ENCODE measurements around the gene KLLN. TPM values are rescaled to one million over a fixed set of nuclear protein-coding genes. Genes with fewer than 3 reads are reported as not detected.

Gene KLLN
- total RNA-seq, 1 experiment from 2014 or later = 1.4 TPM

DNA sequence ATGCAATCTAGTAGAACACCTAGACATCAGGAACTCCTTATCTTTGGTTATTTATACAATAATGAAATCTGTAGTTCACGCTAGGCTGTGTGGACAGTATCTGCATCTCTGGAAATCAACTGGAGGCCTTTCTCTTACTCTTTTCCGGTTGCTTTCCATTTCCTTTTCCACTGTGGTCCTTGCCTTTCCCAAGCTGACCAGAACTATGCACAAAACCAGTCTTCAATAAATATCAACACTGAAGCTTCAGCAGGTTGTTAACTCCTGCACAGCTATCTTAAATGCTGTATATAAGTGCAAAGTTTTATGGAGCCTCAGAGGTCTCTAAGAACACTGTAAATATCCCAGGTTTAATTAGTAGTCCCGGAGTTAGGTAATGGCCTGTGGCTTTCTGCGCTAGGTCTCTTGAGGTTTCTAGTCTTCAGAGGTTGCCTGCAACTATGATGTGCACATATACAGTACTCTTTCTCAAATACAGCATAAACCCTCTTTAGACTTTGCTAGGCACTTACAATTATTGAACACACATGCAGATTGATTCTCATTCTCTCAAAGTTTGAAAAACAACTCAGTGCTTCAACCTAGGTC, 2.4 kb downstream of the KLLN start:
- H2AFZ ChIP-seq (ENCODE audit: low read depth, low read length, poor library complexity, severe bottlenecking) = no peak overlapping the region
- DNase-seq (ENCODE audit: low read depth, low spot score) = no peak
- peaks cover 14 to 24% of the 10 kb centered on the region in 2 experiments; a peak in 3 of 4 replicates for H3K4me1 ChIP-seq (ENCODE audit: control insufficient read depth in 1 of 2, insufficient read depth in 2 of 2, low read length in 2 of 2)
- ChIA-PET POLR2A (interaction anchor here (1.7 to 2.8 kb wide), 3 partner anchors 10 to 253 kb away, joined by 4 to 13 read pairs (median 12); partner anchors contain the start of gene ATAD1), CTCF (interaction anchor here (2.6 to 3.1 kb wide), 3 partner anchors 10 to 528 kb away, joined by 10 to 12 read pairs (median 12); no protein-coding TSS in a partner anchor), RAD21 (ENCODE audit: low non-redundant PET in 1 of 2, low total read pairs in 2 of 2, uncharacterized antibody in 2 of 2, unreplicated experiment in 2 of 2) (no interaction called here)
- H4K20me1 ChIP-seq (ENCODE audit: insufficient read depth) = 0 out of 2 replicates have a peak, but pooled peaks cover 7% of the 10 kb centered on the region
- no peaks in the 10 kb centered on the region for H3K9me2 ChIP-seq (ENCODE audit: insufficient read depth)
- no peak overlapping the region for H3K4me3 ChIP-seq (replicated peaks in 1 of 2; ENCODE audit: low read depth in 1 of 2, low read length in 2 of 2)
- no peaks in the 10 kb centered on the region for H3K27me3 ChIP-seq (ENCODE audit: insufficient read depth, low read length)
- no peak overlapping the region for H3K4me2 ChIP-seq (ENCODE audit: low read length)
- intact Hi-C loops (cut with micrococcal nuclease) = loop anchor here (1.0 to 5.0 kb wide), 2 partner anchors 204 to 253 kb away; partner anchors contain the start of gene PAPSS2
- H3K9me3 ChIP-seq (ENCODE audit: control insufficient read depth in 1 of 2, insufficient read depth in 1 of 2, low read depth in 1 of 2, low read length in 2 of 2) = no peaks in the 10 kb centered on the region
- no peak overlapping the region for H3K27ac ChIP-seq (ENCODE audit: low read depth, low read length)
- H3K36me3 ChIP-seq (ENCODE audit: control insufficient read depth in 1 of 2, insufficient read depth in 2 of 2, low read length in 2 of 2) = no peaks in the 10 kb centered on the region
- BruUV-seq (replicated peaks) = no TSS peak
- TF ChIP-seq ZBTB33 (IDR thresholded peaks at IDR 0.05; ENCODE audit: extremely low read depth, insufficient replicate concordance, low read length) (no peak), FOSL1 (IDR thresholded peaks at IDR 0.05; ENCODE audit: low read depth) (no peak), CTCF (IDR thresholded peaks at IDR 0.05 in 2 of 3, conservative IDR thresholded peaks at IDR 0.05 in 1 of 3; ENCODE audit: borderline replicate concordance in 1 of 3, insufficient read depth in 1 of 3, low read depth in 2 of 3, low read length in 2 of 3) (no peak), EGR1 (IDR thresholded peaks at IDR 0.05; ENCODE audit: low read depth) (no peak), ELF1 (IDR thresholded peaks at IDR 0.05; ENCODE audit: borderline replicate concordance, low read depth) (no peak), CBX3 (IDR thresholded peaks at IDR 0.05; ENCODE audit: low read depth) (no peak), SIN3A (IDR thresholded peaks at IDR 0.05; ENCODE audit: low read depth) (no peak), EZH2 (IDR thresholded peaks at IDR 0.05) (no peak), ZNF274 (IDR thresholded peaks at IDR 0.05; ENCODE audit: low read depth, low read length) (no peak), YY1 (IDR thresholded peaks at IDR 0.05; ENCODE audit: extremely low read depth, insufficient replicate concordance, low read depth, low read length) (no peak), TCF7L2 (IDR thresholded peaks at IDR 0.05; ENCODE audit: borderline replicate concordance, extremely low read depth, insufficient read depth, insufficient read length) (no peak), JUND (IDR thresholded peaks at IDR 0.05) (no peak), ATF3 (IDR thresholded peaks at IDR 0.05) (no peak)
- TF ChIP-seq, protein P1, sequence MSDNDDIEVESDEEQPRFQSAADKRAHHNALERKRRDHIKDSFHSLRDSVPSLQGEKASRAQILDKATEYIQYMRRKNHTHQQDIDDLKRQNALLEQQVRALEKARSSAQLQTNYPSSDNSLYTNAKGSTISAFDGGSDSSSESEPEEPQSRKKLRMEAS (IDR thresholded peaks at IDR 0.05) = no peak
- H3K79me2 ChIP-seq (ENCODE audit: insufficient read depth, low read length) = peaks cover 24% of the 10 kb centered on the region
- H3K9ac ChIP-seq (ENCODE audit: low read length) = no peak overlapping the region
- no peak for ATAC-seq

All from HCT116 (cell line).